ENCODE results near the gene CHTF8.
"Not testable (repeated sequence)": the region's sequence is repeated elsewhere in the genome, so short reads cannot be mapped to it uniquely, and the experiment has no call there.

Gene CHTF8

DNA sequence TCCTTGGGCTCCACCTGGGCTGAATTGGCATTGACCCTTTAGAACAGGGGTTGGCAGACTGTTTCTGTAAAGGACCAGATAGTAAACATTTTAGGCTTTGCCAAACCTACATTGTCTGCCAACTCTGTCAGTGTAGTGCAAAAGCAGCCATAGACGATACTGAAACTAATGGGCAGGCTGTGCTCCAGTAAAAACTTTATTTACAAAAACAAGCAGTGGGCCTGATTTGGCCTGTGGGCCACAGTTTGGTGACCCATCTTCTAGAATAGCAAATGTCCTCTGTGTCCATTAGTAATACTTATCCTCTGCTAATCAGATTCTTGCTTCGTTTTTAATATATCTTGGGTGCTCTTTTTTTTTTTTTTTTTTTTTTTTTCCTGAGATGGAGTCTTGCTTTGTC, 6.2 kb upstream of the CHTF8 start:
- DNase-seq: no peak

DNA sequence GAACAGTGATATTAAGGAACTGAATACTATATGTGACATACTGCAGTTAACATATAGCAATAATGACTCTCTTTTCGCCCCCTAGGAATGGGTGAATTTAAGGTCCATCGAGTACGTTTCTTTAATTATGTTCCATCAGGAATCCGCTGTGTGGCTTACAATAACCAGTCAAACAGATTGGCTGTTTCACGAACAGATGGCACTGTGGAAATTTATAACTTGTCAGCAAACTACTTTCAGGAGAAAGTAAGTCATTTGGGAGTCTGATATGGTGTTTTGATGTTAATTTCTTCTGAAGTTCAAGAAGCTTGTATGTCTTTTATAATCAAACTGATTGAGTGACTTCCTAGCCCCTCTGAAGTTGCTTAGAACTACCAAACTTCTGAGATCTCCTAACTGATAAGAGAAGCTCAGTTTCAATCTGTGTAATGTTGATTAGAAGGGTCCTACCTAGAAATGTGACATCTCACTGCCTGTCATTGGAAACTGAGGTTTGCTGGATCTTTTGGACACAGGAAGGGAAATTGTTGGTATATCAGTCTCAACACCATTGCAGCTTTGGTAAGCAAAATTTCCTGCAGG, 1.1 kb upstream of the CHTF8 start:
- DNase-seq: no peak

DNA sequence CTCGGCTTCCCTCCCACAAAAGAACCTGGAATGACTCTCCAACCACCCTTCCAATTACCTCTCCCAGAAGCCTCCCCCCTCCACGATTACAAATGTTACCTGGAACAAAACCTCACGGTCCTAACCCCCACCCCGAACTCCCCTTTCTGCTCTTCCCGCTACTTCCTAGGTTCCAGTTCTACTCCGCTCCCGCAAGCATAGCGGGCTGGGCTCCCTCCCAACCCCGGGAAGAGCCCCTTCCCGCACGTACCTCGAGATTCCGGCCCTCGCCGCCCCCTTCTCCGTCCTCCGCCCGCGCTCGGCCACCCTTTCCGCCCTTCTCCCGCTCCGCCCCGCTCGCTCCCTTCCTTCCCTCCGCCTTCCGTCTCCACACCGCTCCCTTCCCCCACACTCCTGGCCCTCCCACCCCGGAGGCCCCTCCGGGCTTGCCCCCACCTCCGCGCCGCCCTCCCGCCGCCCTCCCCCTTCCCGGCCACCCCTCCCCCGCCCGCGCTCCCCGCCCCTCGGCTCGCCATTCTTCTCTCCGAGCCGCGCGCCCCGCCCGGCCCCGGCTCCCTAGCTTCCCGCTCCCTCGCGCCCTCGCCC, 457 bp downstream of the CHTF8 start:
- peak; percentile 37 for DNase-seq

DNA sequence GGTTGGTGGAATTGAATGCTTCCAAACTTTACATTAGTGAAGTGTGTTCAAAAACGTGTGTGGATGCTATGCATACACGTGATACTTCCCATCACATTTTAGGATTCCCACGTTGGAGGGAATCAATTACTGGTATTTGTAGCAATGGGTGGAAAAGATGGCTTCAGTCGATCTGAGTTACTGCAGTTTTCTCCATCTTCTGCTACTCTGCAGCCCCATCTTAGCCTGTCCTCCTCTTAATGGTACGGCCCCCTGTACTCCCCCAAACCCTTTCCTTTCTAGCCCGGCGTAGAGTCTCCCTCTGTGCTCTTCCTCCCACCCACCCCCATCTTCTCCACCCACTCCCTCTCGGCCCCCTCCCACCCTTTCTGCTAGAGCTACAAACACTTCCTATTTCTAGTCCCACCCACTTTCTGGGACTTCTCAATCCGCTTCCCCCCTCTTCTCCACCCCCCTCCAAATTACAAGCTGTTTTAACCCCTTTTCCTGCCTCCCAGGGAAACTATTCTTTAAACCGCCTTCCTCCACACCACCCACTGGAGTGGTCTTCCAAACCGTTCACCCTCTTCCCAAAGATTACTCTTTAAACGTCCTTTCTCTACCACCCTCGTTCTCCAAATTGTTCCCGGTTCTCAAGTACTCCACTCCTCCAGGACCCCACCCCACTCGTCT, 1.1 kb downstream of the CHTF8 start:
- peak; percentile 29 to 46 for DNase-seq

DNA sequence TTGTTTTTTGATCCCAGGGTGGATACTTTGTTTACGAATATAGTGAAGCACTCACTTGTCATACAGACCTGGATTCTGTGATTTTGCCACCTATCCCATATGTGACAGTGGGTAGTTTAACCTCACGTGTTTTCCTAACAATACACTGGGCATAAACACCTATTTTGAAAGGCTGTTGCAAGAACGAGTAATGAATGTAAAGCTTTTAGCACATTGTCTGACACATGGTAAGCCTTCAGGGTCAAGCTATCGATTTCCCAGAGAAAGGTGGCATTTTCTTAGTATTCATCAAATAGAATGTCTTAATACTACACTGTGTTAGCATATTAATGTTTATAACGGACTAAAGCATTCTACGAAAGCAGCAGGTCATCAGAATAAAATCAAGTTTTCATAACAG, 1.9 kb downstream of the CHTF8 start:
- no peak for DNase-seq

DNA sequence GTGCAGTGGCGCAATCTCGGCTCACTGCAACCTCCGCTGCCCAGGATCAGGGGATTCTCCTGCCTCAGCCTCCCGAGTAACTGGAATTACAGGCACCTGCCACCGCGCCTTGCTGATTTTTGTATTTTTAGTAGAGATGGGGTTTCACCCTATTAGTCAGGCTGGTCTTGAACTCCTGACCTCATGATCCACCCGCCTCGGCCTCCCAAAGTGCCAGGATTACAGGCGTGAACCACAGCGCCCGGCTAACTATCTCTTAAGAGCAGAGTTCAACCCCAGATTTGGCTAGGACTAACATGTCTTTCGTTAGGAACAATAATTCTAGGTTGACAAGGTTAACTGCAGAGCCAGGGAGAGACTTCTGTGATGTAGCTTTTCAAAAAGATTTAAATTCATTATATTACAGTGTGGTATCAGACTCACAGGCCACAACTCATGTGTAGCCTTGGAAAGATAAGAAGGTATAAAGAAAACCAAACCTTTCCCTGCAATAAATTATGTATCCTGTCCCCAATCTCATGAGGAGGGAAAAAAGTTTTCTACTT, 4.3 kb downstream of the CHTF8 start:
- no peak for DNase-seq

DNA sequence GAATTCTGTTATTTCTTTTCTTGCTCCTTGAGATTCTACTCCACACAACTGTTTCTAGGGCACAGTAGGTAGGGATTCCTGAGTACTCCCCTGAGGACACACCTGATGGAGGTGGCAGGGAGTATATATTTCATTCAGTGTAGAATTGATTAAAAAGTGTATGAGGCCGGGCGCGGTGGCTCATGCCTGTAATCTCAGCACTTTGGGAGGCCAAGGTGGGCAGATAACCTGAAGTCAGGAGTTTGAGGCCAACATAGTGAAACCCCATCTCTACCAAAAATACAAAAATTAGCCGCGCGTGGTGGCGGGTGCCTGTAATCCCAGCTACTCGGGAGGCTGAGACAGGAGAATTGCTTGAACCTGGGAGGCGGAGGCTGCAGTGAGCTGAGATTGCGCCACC, 5.6 kb downstream of the CHTF8 start:
- DNase-seq: not testable (repeated sequence)

DNA sequence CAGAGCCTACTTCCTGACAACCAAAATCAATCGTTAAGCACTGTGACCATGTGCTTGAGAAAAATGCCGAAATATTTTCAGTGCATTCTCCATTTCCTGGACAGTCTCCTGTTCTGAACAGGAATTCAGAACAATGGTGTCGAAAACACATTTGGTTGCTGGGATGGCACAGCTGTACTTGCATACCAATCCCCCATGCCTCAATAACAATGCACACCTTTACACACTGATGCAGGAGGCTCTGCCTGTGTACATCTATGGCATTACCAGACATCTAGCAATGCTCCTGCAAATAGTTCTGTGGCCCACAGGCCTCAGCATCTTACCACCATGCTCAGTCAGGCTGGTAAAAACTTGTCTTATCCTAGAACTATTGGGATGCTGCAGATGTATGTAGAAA, 6.2 kb downstream of the CHTF8 start:
- DNase-seq: no peak

DNA sequence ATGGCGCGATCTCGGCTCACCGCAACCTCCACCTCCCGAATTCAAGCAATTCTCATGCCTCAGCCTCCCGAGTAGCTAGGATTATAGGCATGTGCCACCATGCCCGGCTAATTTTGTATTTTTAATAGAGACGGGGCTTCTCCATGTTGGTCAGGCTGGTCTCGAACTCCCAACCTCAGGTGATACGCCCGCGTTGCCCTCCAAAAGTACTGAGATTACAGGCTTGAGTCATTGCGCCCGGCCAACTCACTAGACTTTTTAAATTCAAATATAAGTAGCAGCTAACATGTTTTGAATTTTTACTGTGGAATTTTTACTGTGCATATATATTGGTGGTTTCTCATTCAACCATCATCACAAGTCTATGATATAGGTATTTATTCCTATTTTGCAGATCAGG, 7.4 kb downstream of the CHTF8 start:
- not testable (repeated sequence) for DNase-seq

DNA sequence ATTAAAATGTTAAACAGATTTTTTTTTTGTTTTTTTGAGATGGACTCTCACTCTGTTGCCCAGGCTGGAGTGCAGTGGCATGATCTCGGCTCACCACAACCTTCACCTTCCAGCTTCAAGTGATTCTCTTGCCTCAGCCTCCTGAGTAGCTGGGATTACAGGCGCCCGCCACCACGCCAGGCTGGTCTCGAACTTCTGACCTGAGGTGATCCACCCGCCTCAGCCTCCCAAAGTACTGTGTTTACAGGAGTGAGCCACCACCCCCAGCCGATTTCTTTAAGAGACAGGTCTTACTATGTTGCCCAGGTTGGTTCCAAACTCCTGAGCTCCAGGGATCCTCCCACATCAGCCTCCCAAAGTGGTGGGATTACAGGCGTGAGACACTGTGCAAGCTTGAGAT, 8.0 kb downstream of the CHTF8 start:
- not testable (repeated sequence) for DNase-seq

DNA sequence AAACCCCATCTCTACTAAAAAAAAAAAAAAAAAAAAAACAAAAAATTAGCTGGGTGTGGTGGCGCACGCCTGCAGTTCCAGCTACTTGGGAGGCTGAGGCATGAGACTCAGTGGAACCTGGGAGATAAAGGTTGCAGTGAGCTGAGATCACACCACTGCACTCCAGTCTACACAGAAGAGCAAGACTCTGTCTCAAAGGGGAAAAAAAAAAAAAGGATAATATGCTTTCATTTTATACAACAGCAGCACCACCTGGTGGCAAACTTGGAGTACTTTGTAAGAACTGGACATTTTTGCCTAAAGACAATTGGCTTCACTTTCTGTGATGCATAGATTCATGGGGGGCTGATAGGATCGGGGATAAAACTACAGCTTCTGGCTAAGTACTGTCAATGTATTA, 8.5 kb downstream of the CHTF8 start:
- peak; percentile 62 to 76 for DNase-seq

DNA sequence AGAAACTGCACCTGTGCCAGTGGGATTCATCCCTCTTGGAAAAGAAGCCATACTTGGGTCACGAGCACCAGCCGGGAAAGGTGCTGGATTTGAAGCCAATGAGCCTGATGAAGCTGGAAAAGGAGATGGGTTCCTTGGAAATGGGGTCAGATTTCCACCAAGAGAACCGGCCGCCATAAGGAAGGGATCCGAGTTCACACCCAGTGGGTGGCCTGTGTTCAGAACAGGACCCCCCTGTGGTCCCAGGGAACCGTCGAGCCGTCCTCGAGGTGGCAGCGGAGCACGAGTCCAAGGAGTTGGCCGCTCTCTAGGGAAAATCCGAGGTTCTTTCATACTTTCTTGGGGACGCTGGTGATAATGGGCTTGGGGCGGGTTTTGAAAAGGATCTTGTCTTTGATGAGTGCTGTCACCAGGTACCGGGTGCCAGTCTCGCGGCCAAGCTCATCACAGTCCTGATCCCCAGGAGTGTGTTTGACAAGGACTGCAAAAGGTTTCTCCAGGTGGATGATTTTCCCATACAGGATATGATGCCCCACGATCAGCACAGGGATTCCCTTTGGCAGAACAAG, 12.2 kb downstream of the CHTF8 start:
- DNase-seq: no peak

DNA sequence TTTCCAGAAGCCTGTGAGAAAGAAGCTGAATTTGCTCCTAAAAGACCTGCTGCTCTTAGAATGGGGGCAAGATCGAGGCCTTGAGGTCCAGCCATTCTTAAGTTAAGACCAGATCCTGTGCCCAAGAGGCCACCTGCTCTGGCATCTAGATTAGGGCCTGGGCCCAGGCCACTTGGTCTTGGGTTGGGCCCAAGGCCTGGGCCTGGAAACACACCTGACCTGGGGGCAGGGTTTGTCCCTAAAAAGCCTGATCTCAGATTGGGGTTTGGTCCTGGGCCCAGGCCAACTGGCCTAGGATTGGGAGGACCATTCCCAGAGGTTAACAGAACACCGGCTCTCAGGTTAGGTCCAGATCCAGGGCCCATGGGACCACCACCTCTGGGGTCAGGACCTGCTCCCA, 12.9 kb downstream of the CHTF8 start:
- no peak for DNase-seq

DNA sequence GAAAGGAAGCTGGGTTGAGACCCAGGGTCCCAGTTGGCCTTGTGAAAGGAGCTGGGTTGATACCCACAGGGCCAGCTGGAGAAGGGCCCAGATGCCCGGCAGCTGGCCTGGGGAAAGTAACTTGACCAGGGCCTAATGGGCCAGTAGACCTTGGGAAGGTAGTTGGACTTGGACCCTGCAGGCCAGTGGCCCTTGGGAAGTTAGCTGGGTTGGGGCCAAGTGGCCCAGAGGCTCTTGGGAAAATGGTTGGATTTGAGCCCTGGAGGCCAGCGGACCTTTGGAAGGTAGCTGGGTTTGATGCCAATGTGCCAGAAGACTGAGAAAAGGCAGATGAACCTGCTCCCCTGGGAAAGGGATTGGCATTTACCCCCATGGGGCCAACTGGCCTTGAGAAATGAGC, 13.4 kb downstream of the CHTF8 start:
- no peak for DNase-seq

DNA sequence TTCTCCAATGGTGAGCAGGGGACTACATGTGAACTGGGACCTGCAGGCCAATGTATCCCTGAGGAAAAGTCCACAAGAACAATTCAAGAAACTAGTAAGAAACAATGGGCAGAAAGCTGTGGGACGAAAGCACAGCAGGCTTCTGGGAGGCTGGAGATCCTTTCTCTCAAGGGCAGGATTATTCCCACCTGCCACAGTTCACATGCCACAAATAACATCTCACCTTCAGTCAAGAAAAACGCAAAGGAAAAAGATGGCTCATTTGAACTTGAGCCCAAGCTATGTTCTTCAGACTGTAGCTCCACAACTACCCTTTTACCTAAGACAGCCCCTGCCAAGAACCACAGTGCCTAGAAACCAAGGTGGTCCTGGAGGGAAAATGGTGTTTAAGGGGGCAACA, 13.9 kb downstream of the CHTF8 start:
- no peak for DNase-seq

DNA sequence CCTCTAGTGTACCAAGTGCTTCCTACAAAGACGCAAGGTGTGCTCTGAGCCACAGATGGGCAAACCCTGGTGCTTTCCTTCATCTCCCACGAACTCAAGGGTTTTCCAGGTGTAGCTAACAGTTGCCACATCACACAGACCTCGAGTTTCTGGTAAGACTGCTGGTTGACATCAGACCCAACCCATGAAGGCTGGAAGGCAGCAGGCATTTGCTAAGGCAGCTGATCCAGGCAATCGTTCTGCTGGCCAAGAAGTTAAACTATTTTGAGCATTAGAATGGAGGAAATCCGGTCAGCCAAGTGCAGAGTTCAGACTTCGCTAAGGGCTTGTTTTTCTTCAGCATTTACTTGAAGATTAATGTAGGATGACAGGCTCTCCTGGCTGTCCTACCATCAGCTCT, 15.5 kb downstream of the CHTF8 start:
- no peak for DNase-seq

DNA sequence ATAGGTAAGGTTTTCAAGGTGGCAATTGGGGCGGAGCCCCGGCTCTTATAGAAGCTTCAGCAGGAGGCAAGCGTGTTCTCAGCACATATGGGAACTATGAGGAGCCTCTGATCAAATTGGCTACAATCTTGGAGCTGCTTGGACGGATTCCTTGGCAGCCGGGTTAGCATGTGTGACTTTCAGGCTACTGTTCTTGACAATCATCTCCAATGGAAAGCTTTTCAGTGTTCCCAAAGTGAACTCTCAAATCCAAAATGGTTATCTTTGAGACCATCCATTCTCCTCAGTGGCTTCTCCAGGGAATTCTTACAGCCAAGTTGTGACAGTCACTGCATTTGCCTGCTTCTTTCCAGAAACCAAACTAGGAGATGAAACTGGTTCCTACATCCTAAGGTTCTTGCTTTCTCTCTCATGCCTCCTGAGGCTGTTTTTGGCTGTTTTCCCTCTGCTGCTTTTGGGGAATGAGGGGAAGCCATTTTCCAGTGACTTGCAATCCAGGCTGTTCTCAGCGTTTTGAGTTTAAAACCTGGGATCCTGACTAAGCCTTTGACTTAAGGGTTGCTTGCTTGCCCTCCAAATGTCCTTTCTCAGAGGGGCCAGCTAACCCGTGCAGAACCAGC, 16.0 kb downstream of the CHTF8 start:
- no peak for DNase-seq

DNA sequence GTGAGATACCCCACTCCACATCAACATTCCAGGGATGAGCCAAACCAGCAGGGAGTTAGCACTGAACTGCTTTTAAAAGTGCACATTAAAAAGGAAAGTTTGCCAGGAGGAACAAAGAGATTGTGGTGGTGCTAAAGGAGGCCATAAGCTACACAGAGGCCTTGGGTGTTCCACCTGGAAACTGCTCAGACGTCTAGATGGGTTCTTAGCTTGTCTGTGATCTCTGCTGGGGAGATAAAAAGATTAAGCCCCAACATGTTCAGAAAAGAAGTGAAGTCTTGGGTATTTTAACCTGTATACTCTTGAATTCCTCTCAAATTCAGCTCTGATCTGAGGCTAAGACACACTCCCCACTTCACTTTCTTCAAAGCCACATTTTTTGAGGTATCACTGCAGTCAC, 16.6 kb downstream of the CHTF8 start:
- no peak for DNase-seq

DNA sequence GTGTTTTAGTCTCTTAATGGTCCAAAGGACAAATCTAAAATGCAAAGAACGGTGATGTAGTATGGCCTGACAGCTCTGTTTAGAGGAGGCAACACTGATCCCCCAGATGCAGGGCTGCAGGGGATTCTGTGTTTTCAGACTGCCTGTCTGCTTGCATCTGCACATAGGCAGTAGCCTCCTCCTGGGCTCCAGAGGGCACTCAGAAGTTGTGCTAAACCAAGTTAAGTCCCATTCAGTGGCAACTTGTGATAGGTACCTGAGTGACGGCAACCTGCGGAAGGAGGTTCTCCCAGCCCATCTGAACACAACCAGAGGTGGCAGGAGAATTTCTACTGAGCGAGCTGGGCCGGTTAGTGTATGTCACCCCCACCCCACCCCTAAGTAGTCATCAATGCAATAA, 17.0 kb downstream of the CHTF8 start:
- no peak for DNase-seq

DNA sequence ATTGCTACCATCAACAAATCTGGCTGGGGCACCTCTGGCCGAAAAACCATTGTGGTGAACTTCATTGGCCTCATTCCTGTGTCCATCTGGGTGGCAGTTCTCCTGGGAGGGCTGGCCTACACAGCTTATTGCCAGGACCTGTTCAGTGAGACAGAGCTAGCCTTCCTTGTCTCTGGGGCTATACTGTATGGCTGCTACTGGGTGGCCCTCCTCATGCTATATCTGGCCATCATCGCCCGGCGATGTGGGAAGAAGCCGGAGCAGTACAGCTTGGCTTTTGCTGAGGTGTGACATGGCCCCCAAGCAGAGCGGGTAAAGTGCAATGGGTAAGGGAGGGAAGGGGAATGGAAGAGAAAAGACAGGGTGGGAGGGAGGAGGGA, 17.4 kb downstream of the CHTF8 start:
- DNase-seq: no peak

DNA sequence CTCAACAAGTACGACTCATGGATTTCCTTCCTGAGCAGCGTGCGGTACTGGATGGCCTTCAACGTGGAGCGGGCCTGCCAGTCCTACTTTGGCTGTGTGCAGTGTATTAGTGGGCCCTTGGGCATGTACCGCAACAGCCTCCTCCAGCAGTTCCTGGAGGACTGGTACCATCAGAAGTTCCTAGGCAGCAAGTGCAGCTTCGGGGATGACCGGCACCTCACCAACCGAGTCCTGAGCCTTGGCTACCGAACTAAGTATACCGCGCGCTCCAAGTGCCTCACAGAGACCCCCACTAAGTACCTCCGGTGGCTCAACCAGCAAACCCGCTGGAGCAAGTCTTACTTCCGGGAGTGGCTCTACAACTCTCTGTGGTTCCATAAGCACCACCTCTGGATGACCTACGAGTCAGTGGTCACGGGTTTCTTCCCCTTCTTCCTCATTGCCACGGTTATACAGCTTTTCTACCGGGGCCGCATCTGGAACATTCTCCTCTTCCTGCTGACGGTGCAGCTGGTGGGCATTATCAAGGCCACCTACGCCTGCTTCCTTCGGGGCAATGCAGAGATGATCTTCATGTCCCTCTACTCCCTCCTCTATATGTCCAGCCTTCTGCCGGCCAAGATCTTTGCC, 17.9 kb downstream of the CHTF8 start:
- DNase-seq: no peak

DNA sequence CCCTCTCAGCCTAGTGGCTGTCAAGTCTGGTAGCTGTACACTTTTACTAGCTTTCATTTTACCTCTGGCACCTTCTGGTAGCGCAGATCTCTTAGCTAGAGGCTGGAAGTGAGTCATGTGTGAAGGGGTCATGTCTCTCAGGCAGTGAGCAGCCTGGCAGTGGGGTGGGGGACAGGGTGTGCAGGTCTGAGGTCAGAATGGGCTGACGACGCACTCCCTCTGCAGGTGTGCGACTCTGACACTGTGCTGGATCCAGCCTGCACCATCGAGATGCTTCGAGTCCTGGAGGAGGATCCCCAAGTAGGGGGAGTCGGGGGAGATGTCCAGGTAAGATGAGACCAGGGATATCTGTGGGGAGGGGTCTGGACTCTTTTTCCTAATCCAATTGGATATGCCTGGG, 19.2 kb downstream of the CHTF8 start:
- no peak for DNase-seq

Data from inflammatory macrophage treated with lipopolysaccharide for 1 hour (primary cell).